Large intestine (tissue), 3 donors: ENCODE results near the gene SLC15A4. TPM values are rescaled to one million over a fixed set of nuclear protein-coding genes. Genes with fewer than 3 reads are reported as not detected.
"Not testable (repeated sequence)": the region's sequence is repeated elsewhere in the genome, so short reads cannot be mapped to it uniquely, and the experiment has no call there.

Experiments used
- DNase-seq, 2 donors: peaks; one replicate each; pipeline versions ENCODE4 v3.0.0 to v3.0.0-alpha.2; 2013
- H3K27ac ChIP-seq: one replicate; pipeline ENCODE4 v1.5.1; 2013; ENCODE audit warnings: low read length
- H3K27me3 ChIP-seq: 2 replicates; pipeline ENCODE4 v1.6.1; 2013; ENCODE audit warnings: low read length; ENCODE audit not compliant: control insufficient read depth, insufficient read depth
- H3K36me3 ChIP-seq: 2 replicates; pipeline ENCODE4 v1.6.1; 2013; ENCODE audit warnings: low read length; ENCODE audit not compliant: control insufficient read depth, insufficient read depth
- H3K4me1 ChIP-seq: one replicate; pipeline ENCODE4 v1.6.1; 2013; ENCODE audit warnings: low read length; ENCODE audit not compliant: control insufficient read depth, insufficient read depth
- H3K4me3 ChIP-seq: one replicate; pipeline ENCODE4 v1.5.1; 2013; ENCODE audit warnings: low read length
- H3K9me3 ChIP-seq: one replicate; pipeline ENCODE4 v1.6.1; 2013; ENCODE audit warnings: mild to moderate bottlenecking, low read depth, low read length, moderate library complexity; ENCODE audit not compliant: control insufficient read depth
- WGBS: methylation state at CpG from one replicate; pipeline ENCODE4 v1.1.5; 2013; ENCODE audit warnings: low lambda C conversion rate; ENCODE audit not compliant: insufficient coverage; 5-methylcytosine and 5-hydroxymethylcytosine counted together
- polyA plus RNA-seq: library from polyadenylated mRNA; unstranded; fragments of 120-200 nt; gene quantifications from one replicate; pipeline ENCODE4 v1.2.1, GENCODE V29; 2013

SLC15A4 gene
- polyA plus RNA-seq, 1 donor, result 21.5 TPM

DNA sequence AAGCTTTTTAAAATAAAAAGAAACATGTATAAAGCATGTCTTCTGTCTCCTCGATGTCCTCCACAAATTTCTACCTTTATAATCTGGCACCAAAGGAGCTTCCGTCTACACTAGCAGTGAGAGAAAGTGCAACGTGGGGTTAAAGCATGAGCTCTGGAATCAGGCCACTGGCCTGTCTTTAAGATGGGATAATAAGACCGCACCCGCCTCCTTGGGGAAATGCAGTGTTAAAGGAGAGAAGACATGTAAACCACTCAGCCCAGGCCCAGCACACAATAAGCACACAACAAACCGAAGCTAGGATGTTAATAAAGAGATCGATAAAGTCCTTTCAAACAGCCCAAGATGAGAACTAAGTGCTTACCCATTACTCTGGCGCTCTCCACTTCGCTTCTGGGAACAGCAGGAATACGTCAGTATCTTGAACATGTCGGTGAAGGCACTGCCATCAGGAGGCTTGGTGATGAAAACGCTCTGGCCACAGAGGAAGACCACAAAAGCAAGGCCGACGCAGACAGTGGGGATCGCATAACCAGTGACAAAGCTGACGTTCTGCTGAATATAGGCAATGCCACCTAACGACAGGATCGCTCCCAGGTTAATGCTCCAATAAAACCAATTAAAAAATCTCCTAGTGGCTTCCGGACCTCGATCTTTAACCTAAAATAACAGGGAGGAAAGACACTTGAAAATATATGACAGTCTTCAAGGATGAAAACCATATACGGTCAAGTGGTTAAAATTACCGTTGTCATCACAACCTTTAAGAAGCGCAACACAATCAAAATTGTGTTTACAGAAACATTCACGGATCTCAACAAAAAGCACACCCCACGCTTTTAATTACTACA lies 9.1 kb downstream of the SLC15A4 start:
- H3K4me1 ChIP-seq, result no peaks in the 10 kb centered on the region
- WGBS, result 100% methylated on average over 2 of the region's 25 CpGs

GRCh38 chr12:128813883-128814282 lies 9.9 kb downstream of the SLC15A4 start:
- Histone ChIP-seq H3K27ac (no peak overlapping the region), H3K4me3 (no peak overlapping the region), H3K27me3 (no peaks in the 10 kb centered on the region), H3K36me3 (peaks cover 21% of the 10 kb centered on the region), H3K9me3 (no peaks in the 10 kb centered on the region), H3K4me1 (no peaks in the 10 kb centered on the region)
- DNase-seq, result no peak
- WGBS, result no CpG with 5 or more reads among the region's 10 CpGs

More for the DNA sequence above, 9.1 kb downstream of the SLC15A4 start:
- DNase-seq, result no peak
- H3K27ac ChIP-seq, result no peak overlapping the region
- H3K36me3 ChIP-seq, result peaks cover 21% of the 10 kb centered on the region
- H3K9me3 ChIP-seq, result no peaks in the 10 kb centered on the region
- no peaks in the 10 kb centered on the region for H3K27me3 ChIP-seq
- H3K4me3 ChIP-seq, result no peak overlapping the region

DNA sequence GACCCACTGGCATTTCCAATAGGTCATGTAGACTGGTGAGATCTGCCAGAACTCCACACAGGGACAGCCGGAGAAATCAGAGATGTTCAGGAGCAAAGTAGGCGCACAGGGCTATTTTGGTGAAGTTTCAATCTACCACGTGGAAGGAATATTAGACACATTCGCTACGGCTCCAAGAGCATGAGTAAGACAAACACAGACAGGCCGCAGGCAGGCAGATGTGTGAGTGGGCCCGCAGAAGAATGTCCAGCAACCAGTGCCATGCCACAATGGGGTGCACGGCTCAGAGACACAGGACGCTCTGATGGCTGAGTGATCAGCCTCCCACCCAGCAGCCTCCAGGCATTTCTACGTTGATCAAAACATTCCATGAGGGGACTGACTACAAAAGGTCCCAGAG lies 10.4 kb downstream of the SLC15A4 start:
- Histone ChIP-seq H3K36me3 (peaks cover 26% of the 10 kb centered on the region), H3K4me3 (no peak overlapping the region), H3K4me1 (no peaks in the 10 kb centered on the region), H3K9me3 (no peaks in the 10 kb centered on the region), H3K27me3 (no peaks in the 10 kb centered on the region), H3K27ac (no peak overlapping the region)
- no CpG with 5 or more reads among the region's 10 CpGs for WGBS
- no peak for DNase-seq

DNA sequence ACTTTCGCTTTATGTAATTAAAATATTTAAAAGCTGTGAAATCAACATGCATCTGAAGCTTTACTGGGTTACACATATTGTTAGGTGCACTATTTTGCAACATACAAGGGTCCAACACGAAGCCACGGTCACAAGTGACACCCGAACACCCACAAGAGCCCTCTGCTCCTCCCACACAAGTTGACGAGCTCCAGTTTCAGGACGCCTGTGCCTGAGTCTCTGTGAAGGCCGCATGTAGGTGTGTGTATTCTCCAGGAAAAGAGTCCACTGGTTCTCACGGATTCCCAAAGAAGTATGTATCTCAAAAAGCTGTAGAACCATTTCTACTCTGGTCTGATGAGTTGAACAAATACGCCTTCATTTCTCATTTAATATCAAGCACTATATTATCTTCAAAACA lies 12.0 kb downstream of the SLC15A4 start:
- no peak overlapping the region for H3K4me3 ChIP-seq
- WGBS, result 100% methylated on average over 1 of the region's 9 CpGs
- DNase-seq, result no peak
- no peaks in the 10 kb centered on the region for H3K4me1 ChIP-seq
- no peaks in the 10 kb centered on the region for H3K27me3 ChIP-seq
- peaks cover 39% of the 10 kb centered on the region for H3K36me3 ChIP-seq
- H3K9me3 ChIP-seq, result no peaks in the 10 kb centered on the region
- no peak overlapping the region for H3K27ac ChIP-seq

DNA sequence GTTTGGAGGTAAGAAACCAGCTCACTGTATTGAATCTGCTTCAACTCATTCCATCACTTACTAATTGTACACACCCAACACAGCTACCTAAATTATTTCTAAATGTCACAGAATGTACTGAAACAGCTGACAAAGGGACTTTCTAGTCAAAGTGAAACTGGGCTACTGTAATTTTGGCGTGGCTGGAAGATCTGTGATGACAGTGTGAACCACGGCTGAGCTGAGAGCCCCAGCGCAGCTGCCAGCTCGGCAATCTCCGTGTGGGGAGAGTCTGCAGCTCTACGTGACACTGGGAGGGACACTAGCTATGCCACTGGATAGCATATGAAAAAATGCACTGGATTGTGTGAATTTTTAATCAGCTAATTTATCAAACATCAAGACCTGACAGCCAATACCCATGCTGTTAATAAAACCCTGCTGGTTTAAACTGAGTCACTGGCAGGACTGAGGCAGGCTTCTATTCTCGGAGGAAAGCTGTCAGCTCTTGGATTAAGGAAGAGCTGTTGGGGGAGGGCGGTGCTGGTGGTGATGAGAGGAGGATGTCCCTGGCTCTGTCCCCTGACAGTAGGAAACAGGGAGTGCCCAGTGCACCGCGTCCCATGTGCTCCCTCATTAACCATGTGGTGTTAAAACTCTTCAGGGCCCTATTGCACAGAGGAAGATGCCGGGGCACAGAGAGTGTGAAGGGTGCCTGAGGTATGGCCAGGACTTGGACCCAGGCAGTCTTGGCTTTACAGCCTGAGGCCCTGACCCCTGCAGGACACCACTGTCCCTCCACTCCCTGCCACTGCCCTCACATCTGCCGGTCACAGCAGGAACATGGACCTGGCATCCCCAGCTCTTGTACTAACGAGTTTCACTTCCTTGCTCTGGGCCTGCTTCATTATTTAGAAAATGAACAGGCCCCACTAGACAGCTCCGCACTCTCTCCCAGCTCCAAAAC lies 13.3 kb downstream of the SLC15A4 start:
- Histone ChIP-seq H3K36me3 (peaks cover 42% of the 10 kb centered on the region), H3K27ac (no peak overlapping the region), H3K4me3 (no peak overlapping the region), H3K4me1 (no peaks in the 10 kb centered on the region), H3K9me3 (no peaks in the 10 kb centered on the region), H3K27me3 (no peaks in the 10 kb centered on the region)
- 80% methylated on average over 1 of the region's 14 CpGs for WGBS
- DNase-seq, result no peak

DNA sequence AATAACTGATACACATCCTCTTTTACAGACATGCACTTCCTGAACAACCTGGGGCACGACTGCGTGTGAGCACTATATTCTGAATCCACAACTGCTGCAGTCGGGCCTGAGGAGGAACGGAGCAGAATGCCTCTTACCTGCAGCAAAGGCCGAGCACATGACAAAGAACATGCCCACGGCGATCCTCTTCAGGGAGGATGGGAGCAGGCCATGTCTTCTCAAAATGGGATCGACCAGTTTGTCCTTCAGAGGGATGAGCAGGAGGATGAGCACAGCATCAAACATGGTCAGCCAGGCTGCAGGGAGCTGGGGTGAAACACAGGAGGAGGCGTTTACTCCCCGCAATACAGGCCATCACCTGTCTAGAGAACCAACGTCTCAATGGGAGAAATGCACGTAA lies 15.1 kb downstream of the SLC15A4 start:
- H3K36me3 ChIP-seq, result peaks cover 40% of the 10 kb centered on the region
- no peak overlapping the region for H3K27ac ChIP-seq
- no peaks in the 10 kb centered on the region for H3K4me1 ChIP-seq
- H3K27me3 ChIP-seq, result no peaks in the 10 kb centered on the region
- DNase-seq, result no peak
- WGBS, result 90% methylated on average over 3 of the region's 12 CpGs
- H3K4me3 ChIP-seq, result no peak overlapping the region
- H3K9me3 ChIP-seq, result no peaks in the 10 kb centered on the region

DNA sequence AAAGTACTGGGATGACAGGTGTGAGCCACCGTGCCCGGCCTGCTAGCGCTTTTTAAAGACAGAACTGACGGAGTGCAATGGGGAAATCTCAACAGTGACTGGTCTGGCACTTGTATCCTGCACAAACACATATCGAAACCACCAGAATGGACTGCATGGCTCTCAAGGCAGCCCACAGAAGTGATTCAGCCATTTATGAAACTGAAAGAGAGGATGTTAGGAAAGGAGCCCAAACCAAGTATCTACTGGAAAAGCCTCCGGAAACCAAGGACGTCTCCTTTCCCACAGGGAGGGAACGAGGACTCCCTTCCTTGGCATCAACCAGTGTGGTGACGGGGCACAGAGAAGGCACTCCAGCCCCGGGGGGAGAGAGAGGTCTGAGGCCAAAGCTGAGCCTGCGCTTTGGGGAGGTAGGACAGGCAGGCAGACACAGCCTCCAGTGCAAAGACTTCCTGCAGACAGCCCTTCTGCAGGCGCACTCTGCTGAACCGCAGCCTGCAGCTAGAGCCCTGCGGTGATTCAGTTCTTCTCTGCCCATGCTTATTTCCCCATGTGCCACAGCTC lies 16.5 kb downstream of the SLC15A4 start:
- DNase-seq, result no peak
- Histone ChIP-seq H3K27ac (no peak overlapping the region), H3K36me3 (peaks cover 41% of the 10 kb centered on the region), H3K4me3 (no peak overlapping the region), H3K9me3 (no peaks in the 10 kb centered on the region), H3K27me3 (no peaks in the 10 kb centered on the region), H3K4me1 (no peaks in the 10 kb centered on the region)
- no CpG with 5 or more reads among the region's 14 CpGs for WGBS

GRCh38 chr12:128806573-128806972 lies 17.2 kb downstream of the SLC15A4 start:
- no peaks in the 10 kb centered on the region for H3K4me1 ChIP-seq
- no peaks in the 10 kb centered on the region for H3K27me3 ChIP-seq
- H3K9me3 ChIP-seq, result no peaks in the 10 kb centered on the region
- no peak overlapping the region for H3K4me3 ChIP-seq
- no peak for DNase-seq
- peaks cover 43% of the 10 kb centered on the region for H3K36me3 ChIP-seq
- 100% methylated on average over 1 of the region's 9 CpGs for WGBS
- no peak overlapping the region for H3K27ac ChIP-seq

DNA sequence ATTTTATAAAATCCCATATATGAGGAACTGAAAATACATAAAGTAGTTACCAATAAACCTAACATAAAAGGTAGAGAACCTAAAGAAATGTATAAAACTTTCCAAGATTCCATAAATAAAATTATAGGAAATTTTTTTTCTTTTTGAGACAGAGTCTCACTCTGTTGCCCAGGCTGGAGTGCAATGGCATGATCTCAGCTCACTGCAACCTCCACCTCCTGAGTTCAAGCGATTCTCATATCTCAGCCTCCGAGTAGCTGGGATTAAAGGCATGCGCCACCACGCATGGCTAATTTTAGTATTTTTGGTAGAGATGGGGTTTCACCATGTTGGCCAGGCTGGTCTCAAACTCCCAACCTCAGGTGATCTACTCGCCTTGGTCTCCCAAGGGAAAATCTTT lies 18.4 kb downstream of the SLC15A4 start:
- not testable (repeated sequence) for H3K27ac ChIP-seq, H3K4me3 ChIP-seq, DNase-seq, H3K27me3 ChIP-seq, H3K4me1 ChIP-seq, H3K9me3 ChIP-seq
- peaks cover 51% of the 10 kb centered on the region for H3K36me3 ChIP-seq
- 100% methylated on average over 1 of the region's 5 CpGs for WGBS

DNA sequence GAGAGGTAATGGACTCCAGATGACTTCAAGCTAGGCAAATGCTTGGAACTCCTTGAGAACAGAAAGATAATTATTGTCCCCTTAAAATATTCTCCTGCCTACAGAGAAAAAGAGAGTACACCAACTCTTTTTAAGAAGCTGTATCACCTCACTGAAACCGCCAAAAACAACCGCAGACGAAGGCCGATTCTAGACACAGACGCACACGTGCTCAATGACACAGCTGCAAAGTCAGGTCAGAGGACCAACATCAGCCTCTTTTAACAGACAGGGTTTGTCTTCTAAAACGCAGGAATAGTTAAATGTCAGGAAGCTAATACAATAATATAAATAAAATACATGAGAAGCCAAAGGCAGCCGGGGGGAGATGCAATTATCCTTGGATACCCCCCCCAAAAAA lies 19.0 kb downstream of the SLC15A4 start:
- DNase-seq, result no peak
- no peaks in the 10 kb centered on the region for H3K4me1 ChIP-seq
- WGBS, result no CpG with 5 or more reads among the region's 8 CpGs

More for the DNA sequence above, 19.0 kb downstream of the SLC15A4 start:
- peaks cover 56% of the 10 kb centered on the region for H3K36me3 ChIP-seq
- H3K27me3 ChIP-seq, result no peaks in the 10 kb centered on the region
- no peak overlapping the region for H3K27ac ChIP-seq
- H3K4me3 ChIP-seq, result no peak overlapping the region
- H3K9me3 ChIP-seq, result no peaks in the 10 kb centered on the region
